ENCODE results near the gene SPNS3.

The SPNS3 gene

GRCh38 chr17:4490637-4491061 is 56.9 kb downstream of the SPNS3 start:
- no peak for DNase-seq

- DNase-seq = peak in 1 of 2 donors; percentile 16
Measured at GRCh38 chr17:4492721-4493561, 59.2 kb downstream of the SPNS3 start.

GRCh38 chr17:4497101-4497824 is 63.5 kb downstream of the SPNS3 start:
- no peak for DNase-seq

GRCh38 chr17:4498461-4499397 is 65.0 kb downstream of the SPNS3 start, which contains the start of gene SPNS2:
Gene SPNS2 (plus strand): TSS chr17:4498881. CDS start chr17:4499048, 167 bp downstream.
- peak; percentile 61 to 77 for DNase-seq

GRCh38 chr17:4499431-4500190 is 65.9 kb downstream of the SPNS3 start:
- DNase-seq = peak in 1 of 2 donors; percentile 54

- DNase-seq = no peak
Measured at GRCh38 chr17:4500191-4500571, 66.4 kb downstream of the SPNS3 start.

GRCh38 chr17:4501295-4501949 is 67.7 kb downstream of the SPNS3 start:
- no peak for DNase-seq

- DNase-seq = no peak
Measured at GRCh38 chr17:4502466-4503154, 68.9 kb downstream of the SPNS3 start.

- no peak for DNase-seq
Measured at GRCh38 chr17:4503283-4504025, 69.7 kb downstream of the SPNS3 start.

- no peak for DNase-seq
Measured at GRCh38 chr17:4504188-4504587, 70.4 kb downstream of the SPNS3 start.

GRCh38 chr17:4505187-4505586 is 71.4 kb downstream of the SPNS3 start:
- no peak for DNase-seq

GRCh38 chr17:4506175-4506813 is 72.6 kb downstream of the SPNS3 start:
- no peak for DNase-seq

- no peak for DNase-seq
Measured at GRCh38 chr17:4506892-4507291, 73.2 kb downstream of the SPNS3 start.

GRCh38 chr17:4507361-4508111 is 73.8 kb downstream of the SPNS3 start:
- no peak for DNase-seq

- DNase-seq = no peak
Measured at GRCh38 chr17:4508207-4508606, 74.5 kb downstream of the SPNS3 start.

GRCh38 chr17:4509401-4509800 is 75.7 kb downstream of the SPNS3 start:
- peak in 1 of 2 donors; percentile 33 for DNase-seq

GRCh38 chr17:4509923-4510617 is 76.3 kb downstream of the SPNS3 start:
- no peak for DNase-seq

- no peak for DNase-seq
Measured at GRCh38 chr17:4510618-4510941, 76.8 kb downstream of the SPNS3 start.
